Measurements from ENCODE around the gene OSER1. TPM values are rescaled to one million over a fixed set of nuclear protein-coding genes. Genes with fewer than 3 reads are reported as not detected.

Gene OSER1
- total RNA-seq, 1 experiment from 2014 or later = 35.7 TPM

DNA sequence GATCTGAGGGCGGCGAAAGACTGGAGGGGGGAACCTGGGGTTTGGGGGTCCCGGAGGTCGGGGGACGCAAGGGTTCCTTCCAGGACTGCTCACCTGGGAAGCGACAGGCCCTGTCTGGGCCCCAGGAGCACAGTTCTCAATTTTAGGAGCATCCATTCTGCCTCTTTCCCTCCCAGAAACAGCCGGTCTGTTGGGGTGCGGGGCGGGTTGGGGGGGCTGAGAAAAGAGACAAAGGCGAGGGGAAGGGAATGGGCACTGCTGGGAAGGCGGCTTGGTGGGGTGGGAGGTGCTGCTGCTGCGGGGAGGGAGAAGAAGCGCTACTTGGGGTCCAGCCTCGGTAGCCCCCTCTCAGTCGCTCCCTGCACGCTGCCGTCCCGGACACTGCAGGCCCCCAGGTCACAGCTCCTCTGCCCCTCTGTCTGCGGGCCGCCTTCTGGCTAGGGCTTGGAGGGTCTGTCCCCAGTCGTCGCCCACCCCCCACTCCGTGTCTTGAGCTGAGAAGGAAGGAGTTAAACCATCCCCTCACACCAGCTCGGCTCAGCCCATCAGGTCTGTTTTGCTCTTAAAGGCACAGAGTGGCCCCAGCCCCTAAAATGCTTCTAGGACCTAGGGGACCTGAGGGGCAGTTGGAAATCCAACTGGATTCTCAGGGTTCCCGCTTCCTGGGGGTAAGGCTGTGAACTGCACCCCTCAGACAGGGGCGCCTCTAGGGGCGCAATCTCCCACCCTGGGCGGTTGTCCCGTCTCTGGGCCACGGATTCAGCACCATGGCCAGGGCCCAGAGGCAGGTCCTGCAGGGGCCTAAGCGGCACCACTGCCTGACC, 37.2 kb upstream of the OSER1 start:
- H2BK120ac ChIP-seq (ENCODE audit: low read depth, low read length, poor library complexity, severe bottlenecking) = no peak overlapping the region
- no peak overlapping the region for H2BK15ac ChIP-seq (ENCODE audit: low read depth, low read length)
- no peaks in the 10 kb centered on the region for H3K4me1 ChIP-seq (ENCODE audit: insufficient read depth, low read length)
- no peak overlapping the region for H4K8ac ChIP-seq (replicated peaks; ENCODE audit: insufficient read length, low read depth, low read length)
- no peak overlapping the region for H3T11ph ChIP-seq (ENCODE audit: low read length)
- no peak overlapping the region for H3K23ac ChIP-seq (ENCODE audit: insufficient read length, low read depth, low read length)
- Mint-ChIP-seq H3K9me3 (no peaks in the 10 kb centered on the region), H3K27me3 (ENCODE audit: low read depth) (peaks cover 24% of the 10 kb centered on the region), H3K27ac (no peak overlapping the region), H3K4me1 (peaks cover 10 to 12% of the 10 kb centered on the region in 2 experiments; a peak in 2 of 4 replicates), H3K4me3 (peak overlapping the region; percentile 71 to 86), H3K36me3 (ENCODE audit: insufficient read depth in 1 of 3, low read depth in 3 of 3) (no peaks in the 10 kb centered on the region)
- no peaks in the 10 kb centered on the region for H3K27me3 ChIP-seq (ENCODE audit: insufficient read depth, low read length)
- WGBS (ENCODE audit: extremely low coverage, insufficient read length, low lambda C conversion rate) = no CpG with 5 or more reads among the region's 31 CpGs
- H3K56ac ChIP-seq (ENCODE audit: insufficient read length, low read depth, low read length) = no peak overlapping the region
- peaks cover 8% of the 10 kb centered on the region for H3K23me2 ChIP-seq (ENCODE audit: insufficient read length, low read depth, low read length, poor library complexity, severe bottlenecking)
- no peaks in the 10 kb centered on the region for H3K9me3 ChIP-seq (ENCODE audit: control insufficient read depth, low read depth, low read length)
- peak; percentile 96 for TF ChIP-seq CTCF (conservative IDR thresholded peaks at IDR 0.05)
- no peak overlapping the region for H2BK20ac ChIP-seq (ENCODE audit: low read depth, low read length, poor library complexity, severe bottlenecking)
- no peak overlapping the region for H2AK5ac ChIP-seq (ENCODE audit: insufficient read length, low read length)
- no peaks in the 10 kb centered on the region for H3K79me1 ChIP-seq (ENCODE audit: insufficient read depth, low read depth, low read length, poor library complexity, severe bottlenecking)
- peak; percentile 86 for DNase-seq
- H3K79me2 ChIP-seq (ENCODE audit: insufficient read depth, low read length) = no peaks in the 10 kb centered on the region
- no peaks in the 10 kb centered on the region for H4K20me1 ChIP-seq (ENCODE audit: control insufficient read depth, insufficient read depth, insufficient read length)
- no peak overlapping the region for H2BK12ac ChIP-seq (ENCODE audit: insufficient read length, low read depth, low read length)
- H2BK5ac ChIP-seq (ENCODE audit: insufficient read length, low read length) = no peak overlapping the region
- H3K4me2 ChIP-seq (ENCODE audit: insufficient read depth, insufficient read length, low read length) = peak overlapping the region; percentile 82
- H3K27ac ChIP-seq (ENCODE audit: insufficient read length, low read depth, low read length) = no peak overlapping the region
- no peak overlapping the region for H4K91ac ChIP-seq (ENCODE audit: insufficient read length, low read depth, low read length)
- H4K5ac ChIP-seq (ENCODE audit: insufficient read length, low read depth, low read length) = no peak overlapping the region
- H3K9ac ChIP-seq (ENCODE audit: extremely low read depth, insufficient read length, low read length) = no peak overlapping the region
- no peak overlapping the region for H3K18ac ChIP-seq (ENCODE audit: insufficient read length, low read depth, low read length)
- H3K4ac ChIP-seq (ENCODE audit: low read depth, low read length) = no peak overlapping the region
- H3K14ac ChIP-seq (ENCODE audit: insufficient read depth, low read length) = no peak overlapping the region
- no peak overlapping the region for H2AFZ ChIP-seq (ENCODE audit: low read length)
